G401.6 (cell line): ENCODE measurements around the gene CROCC2.

Experiments
- FAIRE-seq: peaks from 2 replicates; lab custom pipeline; 2012; peaks lifted over from hg19 to GRCh38; lab: Jason Lieb, UNC

CROCC2 gene

DNA sequence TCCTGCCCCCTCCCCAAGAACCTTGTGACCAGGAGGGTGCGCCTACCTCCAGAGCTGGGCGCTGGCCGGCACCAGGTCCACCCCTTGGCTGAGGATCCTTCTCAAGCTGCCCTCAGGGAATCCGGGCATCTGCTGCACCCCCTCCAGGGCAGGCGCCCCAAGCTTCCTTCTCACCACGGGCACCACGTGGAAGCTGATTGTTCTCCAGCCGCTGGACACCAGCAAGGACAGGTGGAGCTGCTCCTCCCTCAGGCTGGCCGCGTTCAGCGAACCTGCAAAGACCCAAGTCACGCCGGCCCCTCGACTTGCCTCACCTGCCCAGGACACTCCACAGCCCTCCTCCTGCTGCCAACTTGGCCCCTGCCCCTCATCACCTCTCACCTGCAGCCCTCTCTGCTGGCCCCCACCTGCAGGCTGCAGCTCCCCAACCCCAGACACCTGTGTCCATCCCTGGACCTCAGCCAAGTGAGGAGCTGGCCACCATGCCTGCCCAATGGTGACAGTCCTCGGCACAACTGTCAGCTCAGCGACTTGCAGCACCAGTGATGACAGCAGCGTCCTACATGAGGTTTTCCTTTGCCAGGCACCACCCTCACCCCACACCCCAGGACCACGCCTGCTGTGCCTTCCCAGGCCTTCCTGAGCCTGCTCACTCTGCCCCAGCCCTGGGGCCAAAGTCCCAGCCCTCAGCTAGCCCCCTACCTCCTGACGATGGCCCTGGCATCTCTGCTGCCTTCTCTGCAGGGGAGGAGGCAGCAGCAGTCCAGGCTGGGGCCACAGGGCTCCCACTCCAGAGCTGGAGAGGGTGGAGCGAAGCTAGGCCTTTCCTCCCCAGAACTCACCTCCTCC is 14.4 kb upstream of the CROCC2 start:
- no peak for FAIRE-seq

GRCh38 chr2:240892356-240892755 is 13.8 kb upstream of the CROCC2 start:
- FAIRE-seq, result no peak

DNA sequence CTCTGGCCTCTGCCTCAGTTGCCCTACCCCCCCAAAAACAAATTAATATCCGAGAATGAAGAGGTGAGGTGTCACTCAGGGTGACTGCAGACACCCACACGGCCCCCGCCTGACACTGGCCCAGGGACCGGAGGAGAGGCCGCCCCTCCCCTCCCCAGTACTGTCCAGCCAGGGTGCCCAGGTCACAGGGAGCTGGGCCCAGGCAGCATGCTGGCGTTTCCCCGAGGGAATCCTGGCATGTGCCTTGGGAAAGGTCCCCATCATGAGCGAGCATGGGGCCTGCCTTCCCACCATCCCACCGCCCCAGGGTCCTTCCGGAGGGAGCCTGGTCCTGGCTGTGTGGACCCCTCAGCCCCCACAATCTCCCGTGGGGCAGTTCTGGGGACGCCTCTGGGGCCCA is 13.2 kb upstream of the CROCC2 start:
- FAIRE-seq, result no peak

GRCh38 chr2:240893363-240893844 is 12.7 kb upstream of the CROCC2 start:
- FAIRE-seq, result no peak

DNA sequence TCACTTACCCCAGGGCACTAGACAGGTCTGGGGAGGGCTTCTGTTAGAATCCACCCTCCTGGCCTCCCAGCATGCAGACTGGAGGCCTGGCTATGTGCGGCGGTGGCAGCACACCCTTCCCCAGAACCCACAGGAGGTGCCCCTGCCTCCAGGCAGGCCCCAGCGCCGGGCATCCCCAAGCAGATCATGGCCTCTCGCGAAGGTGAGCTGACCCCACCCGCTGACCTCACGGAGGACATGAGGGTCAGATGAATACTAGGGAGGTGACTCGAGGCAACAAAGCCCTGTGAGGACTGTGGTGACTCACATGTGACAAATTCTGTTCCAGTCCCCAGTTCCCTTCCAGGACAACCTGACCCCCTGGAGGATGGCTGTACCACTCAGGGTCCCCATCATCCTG is 12.1 kb upstream of the CROCC2 start:
- FAIRE-seq, result no peak

DNA sequence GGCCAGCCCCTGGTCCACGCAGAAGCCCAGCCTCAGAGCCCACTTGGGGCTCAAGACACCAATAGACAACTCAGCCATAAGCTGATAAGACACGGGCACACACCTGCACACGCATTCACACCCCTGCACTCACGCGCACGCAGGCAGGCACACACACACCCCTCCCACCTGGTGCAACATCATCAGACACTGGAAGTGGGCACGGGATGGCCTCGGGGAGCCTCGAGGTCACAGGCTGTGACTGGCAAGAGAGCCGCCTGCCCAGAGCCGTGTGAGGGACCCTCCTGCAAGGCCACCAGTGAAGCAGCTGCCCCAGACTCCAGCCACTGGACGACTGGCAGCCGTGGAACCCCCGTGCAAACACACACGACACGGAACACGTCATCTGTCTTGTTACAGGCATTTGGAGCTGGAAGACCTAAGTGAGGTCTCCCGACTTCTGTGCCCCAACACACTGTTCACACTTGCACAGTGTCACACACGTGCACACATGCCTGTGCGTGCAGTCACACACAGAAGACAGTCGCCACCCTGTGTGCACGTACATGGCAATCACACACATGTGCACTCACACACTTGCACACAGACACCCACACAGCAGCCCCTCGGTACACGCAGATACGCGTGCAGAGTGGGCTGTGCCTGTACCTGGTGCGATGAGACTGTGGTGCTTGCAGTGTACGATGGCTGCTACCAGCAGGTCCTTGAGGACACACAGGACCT is 11.1 kb upstream of the CROCC2 start:
- no peak for FAIRE-seq

DNA sequence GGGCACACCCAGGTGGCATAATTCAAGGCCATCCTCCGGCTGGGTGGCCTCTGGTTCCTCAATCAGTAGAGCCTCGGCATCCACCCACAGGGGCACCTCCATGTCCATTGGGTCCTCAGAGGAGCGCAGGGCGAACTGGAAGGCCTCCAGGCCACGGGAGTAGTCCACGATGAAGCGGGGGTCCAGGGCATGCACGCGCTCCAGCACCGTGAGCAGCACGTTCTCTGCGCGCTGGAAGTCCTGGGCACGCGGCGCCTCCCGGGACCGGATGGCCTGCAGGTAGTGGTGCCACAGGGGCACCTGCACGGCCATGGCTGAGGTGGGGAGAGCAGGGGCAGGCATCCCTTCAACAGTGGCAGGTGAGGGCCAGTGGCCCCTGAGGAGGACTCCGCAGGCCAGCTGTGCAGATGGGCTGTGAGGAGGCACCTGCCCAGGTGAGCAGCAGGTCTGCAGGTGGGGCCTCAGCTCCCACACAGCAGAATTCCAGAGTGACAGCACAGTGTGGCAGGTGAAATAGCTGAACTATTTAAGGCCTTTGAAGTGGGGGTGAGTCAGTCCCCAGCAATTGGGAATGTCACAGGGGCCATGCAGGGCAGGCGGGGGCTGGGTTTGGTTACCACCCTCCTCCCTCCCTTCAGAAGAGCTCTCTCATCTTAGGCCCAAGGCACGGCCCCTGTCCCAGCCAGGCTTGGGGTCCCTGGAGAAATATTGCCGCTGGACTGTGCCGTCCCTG is 10.3 kb upstream of the CROCC2 start, which contains the start of gene MAB21L4:
MAB21L4 (minus strand) TSS at position 501 of the 733 bp plus-strand sequence; CDS start at position 342, 159 bp downstream.
- no peak for FAIRE-seq

DNA sequence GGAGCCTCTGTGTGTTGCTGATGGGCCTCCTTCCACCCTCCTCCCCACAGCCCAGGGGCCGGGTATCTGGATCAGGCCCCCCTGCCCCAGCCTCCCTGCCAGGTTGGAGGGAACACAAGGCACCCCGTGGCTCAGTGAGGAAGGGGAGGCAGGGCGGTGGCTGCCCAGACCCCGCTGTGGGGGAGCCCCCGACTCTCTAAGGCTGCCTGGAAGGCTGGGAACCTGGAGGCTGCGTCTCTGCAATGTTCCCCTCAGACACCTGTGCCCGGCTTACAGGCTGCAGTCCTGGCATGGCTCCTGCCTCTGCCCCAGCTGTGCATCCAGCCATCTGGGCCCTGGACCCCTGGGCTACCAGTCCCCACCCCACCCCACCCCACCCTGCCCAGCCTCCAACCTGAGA is 9.7 kb upstream of the CROCC2 start:
- FAIRE-seq, result no peak

- no peak for FAIRE-seq
Observed at GRCh38 chr2:240896871-240897692, 9.1 kb upstream of the CROCC2 start.

DNA sequence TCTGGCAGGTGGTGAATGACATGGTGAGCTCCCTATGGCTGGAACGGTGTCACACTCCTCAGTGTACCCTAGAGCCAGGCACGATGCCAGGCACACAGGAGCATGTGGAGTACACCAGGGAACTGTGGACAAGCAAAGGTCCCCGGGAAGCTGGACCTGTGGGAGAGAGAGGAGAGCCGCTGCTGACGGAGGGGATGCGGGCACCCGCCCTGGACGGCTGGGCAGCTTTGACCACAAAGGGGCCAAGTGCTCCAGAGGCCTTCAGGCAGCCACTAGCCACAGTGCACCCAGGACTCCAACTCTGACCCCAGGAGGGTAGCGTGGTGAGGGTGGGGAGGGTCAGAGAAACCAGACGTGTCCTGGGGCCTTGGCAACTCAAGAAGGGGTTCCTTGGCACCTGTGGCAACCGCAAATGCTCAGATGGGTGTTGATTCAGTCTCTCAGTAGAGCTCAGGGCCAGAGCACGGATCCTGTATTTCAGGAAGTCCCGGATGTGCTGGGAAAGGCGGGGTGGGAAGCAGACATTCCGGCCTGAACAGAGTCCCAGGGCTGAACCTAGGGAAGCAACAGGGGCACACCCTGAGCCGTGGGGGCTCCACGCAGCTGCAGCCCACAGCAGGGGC is 7.9 kb upstream of the CROCC2 start:
- FAIRE-seq, result no peak

DNA sequence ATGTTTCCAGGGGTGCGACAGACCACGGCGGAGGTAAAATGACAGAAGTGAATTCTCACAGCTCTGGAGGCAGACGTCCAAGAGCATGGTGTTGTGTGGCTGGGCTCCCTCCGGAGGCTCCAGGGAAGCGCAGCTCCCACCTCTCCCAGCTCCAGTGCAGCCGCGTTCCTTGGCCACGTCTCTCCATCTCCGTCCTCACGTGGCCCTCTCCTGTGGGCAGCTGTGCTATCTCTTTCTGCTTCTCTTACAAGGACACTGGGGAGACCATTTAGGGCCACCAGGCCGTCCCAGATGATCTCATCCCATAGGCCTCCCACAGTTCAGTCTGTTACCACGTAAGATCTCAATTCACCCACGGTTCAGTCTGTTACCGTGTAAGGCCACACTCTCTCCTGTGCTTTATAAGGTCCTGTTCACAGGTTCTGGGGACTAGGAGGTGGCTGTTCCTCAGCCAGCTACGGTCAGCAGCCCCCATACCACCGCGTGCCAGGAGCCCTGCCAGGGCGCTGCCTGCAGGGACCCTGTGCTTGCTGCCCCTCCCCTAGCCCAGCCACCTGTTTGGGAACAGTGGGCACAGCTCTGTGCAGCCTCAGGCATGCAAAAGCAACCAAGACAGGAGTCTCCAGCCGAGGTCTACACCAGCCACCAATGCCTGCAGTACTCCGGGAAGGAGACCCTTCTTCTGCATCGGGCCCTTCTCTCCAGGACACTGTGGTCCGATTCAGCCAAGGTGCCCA is 7.2 kb upstream of the CROCC2 start:
- FAIRE-seq, result no peak

GRCh38 chr2:240899468-240899865 is 6.7 kb upstream of the CROCC2 start:
- FAIRE-seq, result no peak

- no peak for FAIRE-seq
Observed at GRCh38 chr2:240900141-240900860, 5.8 kb upstream of the CROCC2 start.

DNA sequence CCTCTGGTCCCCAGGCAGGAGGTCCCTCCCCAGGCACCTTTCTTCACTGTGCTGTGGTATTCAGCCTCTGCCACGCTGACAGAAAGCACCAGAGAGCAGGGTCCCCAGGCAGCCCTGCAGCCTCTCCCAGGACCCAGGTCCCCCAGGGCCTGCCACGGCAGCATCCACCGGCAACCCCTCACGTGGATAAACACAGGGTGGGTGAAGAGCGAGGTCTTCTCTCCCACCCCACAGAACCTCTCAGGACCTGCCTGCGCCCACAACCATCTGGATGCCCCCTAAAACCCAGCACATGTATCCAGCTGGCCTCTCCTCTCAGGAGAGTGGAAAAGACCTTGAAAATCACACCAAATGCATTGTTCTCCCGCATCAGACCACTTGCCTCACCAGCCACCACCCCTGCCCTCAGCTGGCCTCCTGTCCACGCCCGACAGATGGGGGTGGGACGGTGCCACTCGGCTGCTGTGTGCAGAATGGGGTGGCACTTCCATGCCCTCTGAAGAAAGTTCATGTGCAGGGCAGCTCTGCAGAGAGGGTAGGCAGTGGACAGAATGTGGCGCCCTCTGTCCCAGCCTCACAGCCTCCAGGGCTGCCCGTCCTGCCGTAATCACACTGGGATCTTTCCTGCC is 4.0 kb upstream of the CROCC2 start:
- FAIRE-seq, result no peak

DNA sequence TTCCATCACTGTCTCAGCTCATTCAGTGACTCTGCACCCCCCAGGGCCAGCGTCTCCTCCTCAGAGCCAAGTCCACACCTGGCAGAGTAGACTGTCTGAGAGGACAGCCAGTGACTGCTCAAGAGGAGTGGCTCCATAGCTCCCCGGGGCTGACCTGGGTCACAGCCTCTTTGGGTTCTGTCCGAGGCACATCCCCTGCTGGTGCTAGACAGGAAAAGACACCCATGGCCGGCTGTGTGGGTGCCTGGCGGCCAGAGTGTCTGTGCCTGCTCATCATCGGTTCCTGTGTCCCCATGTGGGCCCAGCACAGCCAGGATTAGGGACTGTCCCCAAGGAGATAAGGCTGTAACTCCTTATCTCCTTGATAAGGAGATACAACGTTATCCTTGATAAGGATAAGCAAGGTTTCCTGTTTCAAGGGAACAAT is 3.5 kb upstream of the CROCC2 start:
- FAIRE-seq, result no peak

- FAIRE-seq, result no peak
Observed at GRCh38 chr2:240903191-240904060, 2.7 kb upstream of the CROCC2 start.

DNA sequence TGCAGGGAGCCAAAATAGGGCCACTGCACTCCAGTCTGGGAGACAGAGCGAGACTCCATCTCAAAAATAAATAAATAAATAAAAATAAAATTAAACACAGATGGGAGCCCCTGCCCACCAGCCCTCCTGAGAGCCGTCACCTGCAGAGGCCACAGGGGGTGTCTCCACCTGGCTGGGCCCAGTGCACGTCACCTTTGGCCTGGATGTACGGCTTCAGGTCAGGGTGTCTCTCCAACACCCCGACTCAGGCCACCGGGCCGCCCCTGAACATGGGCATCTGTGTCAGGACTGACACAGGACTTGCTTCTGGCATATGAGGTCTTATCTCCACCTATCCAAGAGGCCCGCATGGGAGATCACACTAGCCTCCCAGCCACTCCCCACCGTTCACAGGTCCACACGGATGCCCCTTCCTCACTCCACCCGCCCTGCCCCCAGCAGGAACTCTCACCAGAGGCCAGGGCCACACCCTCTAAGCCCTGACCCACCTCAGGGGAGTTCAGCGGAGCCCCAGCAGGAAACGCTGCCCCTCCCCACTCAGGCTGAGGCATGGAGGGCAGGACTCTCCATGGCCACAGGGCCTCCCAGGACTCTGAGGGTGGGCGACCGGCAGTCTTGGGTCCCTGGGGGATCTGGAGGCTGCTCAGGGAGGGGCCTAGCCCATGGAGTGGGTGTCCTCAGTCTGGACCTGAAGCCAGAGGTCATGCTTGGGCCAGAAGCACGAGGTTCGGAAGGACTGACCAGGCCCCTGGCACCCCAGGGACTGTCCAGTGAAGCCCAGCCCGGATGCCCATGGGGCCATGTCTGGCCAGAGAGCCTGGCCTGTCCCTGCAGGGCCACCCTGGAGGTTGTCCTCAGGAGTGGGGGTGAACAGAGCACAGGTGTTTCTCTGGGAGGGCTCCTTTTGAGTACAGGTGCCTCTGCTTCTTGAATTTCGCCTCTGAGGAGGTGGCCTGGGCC is 1.6 kb upstream of the CROCC2 start:
- no peak for FAIRE-seq
